Upper lobe of right lung (tissue), 1 donor: ENCODE measurements around the gene SLC38A7. TPM values are rescaled to one million over a fixed set of nuclear protein-coding genes. Genes with fewer than 3 reads are reported as not detected.

Experiments
- ATAC-seq: fragments of 200-7000 bp; cut with Tn5 transposase; one replicate; pipeline ENCODE4 v1.9.1; 2020; ENCODE audit warnings: mild to moderate bottlenecking, moderate library complexity
- DNase-seq: peaks from one replicate; pipeline ENCODE4 v3.0.0-alpha.2; 2020
- H3K27ac ChIP-seq: fragments of 200-600 bp; one replicate; pipeline ENCODE4 v1.8.0; 2022
- H3K27me3 ChIP-seq: fragments of 200-600 bp; one replicate; pipeline ENCODE4 v1.8.0; 2022; ENCODE audit warnings: mild to moderate bottlenecking
- H3K36me3 ChIP-seq: fragments of 200-600 bp; one replicate; pipeline ENCODE4 v1.8.0; 2022
- H3K4me1 ChIP-seq: fragments of 200-600 bp; one replicate; pipeline ENCODE4 v1.8.0; 2022
- H3K4me3 ChIP-seq: fragments of 200-600 bp; one replicate; pipeline ENCODE4 v1.8.0; 2022; ENCODE audit warnings: mild to moderate bottlenecking
- H3K9me3 ChIP-seq: fragments of 200-600 bp; one replicate; pipeline ENCODE4 v1.8.0; 2022
- intact Hi-C: fragments of 100-400 bp; cut with DNase I; formaldehyde crosslinking; loops from one replicate; pipeline ENCODE4 v1.11.0; 2022
- total RNA-seq: library from RNA; stranded (reverse); fragmentation: NEBNext Ultra II Directional; extraction: Animal tissue kit (Norgen Biotek cat#: 25700); gene quantifications from one replicate; pipeline ENCODE4 v1.2.1, GENCODE V29; 2021
- TF ChIP-seq, protein P1 (sequence below): fragments of 200-600 bp; IDR thresholded peaks from one replicate; pipeline ENCODE4 v1.8.0; 2022; ENCODE audit warnings: antibody characterized with exemption
- donor health status: DM: no; HTN: yes; CAD: no; lungs with severe emphysema.

SLC38A7 gene
- total RNA-seq, 1 donor from 2014 or later, result 24.1 TPM

DNA sequence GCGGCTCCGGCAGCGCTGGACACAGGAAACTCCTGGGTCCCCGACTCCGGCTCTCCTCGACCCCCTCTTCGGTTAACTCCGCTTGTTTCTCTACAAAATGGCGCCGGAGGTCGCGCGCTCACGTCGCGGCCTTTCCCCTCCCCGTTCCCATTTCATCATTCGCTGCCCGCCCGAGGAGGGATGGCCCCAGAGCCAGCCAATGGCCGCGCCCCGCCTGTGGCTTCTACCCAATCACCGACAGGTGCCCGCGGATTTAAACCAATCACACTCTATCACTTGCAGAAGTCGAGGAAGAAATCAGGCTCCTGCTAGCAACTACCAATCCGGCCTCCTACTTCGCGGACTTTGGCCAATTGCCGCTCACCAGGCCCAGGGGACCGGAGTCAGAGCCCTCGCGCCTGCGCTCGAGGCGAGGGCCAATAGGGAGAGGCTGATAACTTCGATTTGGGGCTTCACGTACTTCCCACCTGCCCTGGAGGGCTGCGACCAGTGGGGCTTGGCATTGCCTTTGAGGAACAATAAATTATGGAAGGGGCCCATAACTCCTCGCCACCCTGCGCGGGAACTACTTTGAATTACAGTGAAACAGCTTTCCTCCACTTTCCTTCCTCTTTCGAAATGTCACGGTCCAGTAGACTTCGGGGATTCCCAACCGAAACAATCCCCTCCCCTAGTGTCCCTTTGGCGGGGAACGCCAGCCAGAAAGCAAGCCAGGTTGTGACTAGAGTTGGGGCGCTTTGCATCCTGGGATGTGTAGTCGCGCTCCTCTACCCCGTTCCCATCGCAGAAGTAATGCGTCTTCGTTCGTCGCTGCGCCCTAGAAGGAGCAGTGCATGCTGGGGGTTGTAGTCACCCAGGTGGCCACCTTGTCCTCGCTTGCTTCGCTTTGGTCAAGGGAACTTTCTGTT, 54.6 kb downstream of the SLC38A7 start, which contains the start of gene CNOT1:
TSS of gene CNOT1 (minus strand) at position 94 of the 908 bp plus-strand sequence. CDS start 30,489 bp downstream, outside the sequence.
- Histone ChIP-seq H3K27me3 (no peaks in the 10 kb centered on the region), H3K27ac (peak within 1 kb of the TSS; percentile 95), H3K9me3 (no peaks in the 10 kb centered on the region), H3K36me3 (peaks cover 5% of the 10 kb centered on the region), H3K4me1 (peaks cover 22% of the 10 kb centered on the region), H3K4me3 (peak within 1 kb of the TSS; percentile 99)
- intact Hi-C loops, result no loop called here
- DNase-seq, result peak; percentile 98
- TF ChIP-seq, protein P1, sequence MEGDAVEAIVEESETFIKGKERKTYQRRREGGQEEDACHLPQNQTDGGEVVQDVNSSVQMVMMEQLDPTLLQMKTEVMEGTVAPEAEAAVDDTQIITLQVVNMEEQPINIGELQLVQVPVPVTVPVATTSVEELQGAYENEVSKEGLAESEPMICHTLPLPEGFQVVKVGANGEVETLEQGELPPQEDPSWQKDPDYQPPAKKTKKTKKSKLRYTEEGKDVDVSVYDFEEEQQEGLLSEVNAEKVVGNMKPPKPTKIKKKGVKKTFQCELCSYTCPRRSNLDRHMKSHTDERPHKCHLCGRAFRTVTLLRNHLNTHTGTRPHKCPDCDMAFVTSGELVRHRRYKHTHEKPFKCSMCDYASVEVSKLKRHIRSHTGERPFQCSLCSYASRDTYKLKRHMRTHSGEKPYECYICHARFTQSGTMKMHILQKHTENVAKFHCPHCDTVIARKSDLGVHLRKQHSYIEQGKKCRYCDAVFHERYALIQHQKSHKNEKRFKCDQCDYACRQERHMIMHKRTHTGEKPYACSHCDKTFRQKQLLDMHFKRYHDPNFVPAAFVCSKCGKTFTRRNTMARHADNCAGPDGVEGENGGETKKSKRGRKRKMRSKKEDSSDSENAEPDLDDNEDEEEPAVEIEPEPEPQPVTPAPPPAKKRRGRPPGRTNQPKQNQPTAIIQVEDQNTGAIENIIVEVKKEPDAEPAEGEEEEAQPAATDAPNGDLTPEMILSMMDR, result no peak
- ATAC-seq, result peak; percentile 95

DNA sequence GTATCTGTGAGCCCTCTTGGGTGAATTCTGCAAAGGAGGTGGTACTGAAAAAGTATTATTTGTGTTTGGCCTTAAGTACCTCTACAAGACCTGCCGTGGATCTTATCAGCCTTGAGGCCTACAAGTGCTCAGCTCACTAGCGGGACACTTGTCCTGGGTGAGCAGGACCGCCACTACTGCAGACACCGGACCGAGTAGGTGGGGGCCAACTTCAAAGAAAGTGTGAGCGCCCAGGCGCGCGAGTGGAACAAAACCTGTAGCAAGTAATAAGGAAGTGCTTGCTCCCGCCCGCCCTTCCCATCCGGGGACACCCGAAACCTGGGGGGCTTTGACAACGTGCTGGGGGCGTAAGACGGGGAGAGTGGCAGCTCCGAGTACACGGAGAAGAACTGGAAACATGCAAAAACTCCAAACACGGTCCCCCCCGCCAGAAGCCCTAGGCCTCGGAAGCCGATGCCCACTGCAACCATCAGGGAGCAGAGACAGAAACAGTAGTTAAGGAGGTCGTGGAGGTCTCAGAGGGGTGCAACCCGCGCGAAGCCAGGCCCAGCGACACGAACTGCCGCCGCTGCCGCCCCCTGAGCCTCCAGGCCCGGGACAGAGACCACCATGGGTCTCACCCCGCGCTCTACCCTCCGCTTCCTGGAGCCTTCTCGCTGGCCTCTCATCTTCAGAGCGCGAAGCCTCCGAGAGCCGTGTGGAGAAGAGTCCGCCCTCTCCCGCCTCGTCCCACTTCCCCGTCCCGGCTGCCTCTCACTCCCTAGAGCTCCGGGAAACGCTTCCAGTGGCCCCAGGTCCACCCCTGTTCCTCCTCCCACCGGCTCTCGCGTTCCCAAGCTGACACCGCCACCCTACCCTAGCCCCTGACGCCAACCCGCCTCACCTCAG, 55.5 kb downstream of the SLC38A7 start:
- intact Hi-C loops, result no loop called here
- H3K4me1 ChIP-seq, result peaks cover 22% of the 10 kb centered on the region
- ATAC-seq (peak; percentile 57), DNase-seq (peak; percentile 85)
- H3K36me3 ChIP-seq, result peaks cover 14% of the 10 kb centered on the region
- TF ChIP-seq, protein P1, result no peak
- no peaks in the 10 kb centered on the region for H3K9me3 ChIP-seq
- H3K27ac ChIP-seq, result peak overlapping the region; percentile 95
- H3K27me3 ChIP-seq, result no peaks in the 10 kb centered on the region
- peak overlapping the region; percentile 99 for H3K4me3 ChIP-seq

DNA sequence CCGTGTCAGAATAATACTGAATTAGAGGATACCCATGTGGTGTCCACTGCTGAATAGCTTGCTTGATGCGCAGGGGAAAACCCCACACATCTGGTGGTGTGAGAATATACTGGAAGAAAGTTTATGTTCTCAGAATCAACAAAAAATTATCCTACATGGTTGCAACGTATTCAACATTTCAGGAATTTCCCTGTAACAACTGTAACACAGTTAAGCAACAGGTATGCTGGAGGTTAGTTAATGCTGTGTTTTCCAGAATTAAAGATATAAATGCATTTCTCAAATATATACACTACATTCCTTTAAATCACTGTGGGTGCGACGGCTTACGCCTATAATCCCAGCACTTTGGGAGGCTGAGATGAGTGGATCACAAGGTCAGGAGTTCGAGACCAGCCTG, 60.4 kb downstream of the SLC38A7 start:
- ATAC-seq (no peak), DNase-seq (no peak)
- Histone ChIP-seq H3K9me3 (no peaks in the 10 kb centered on the region), H3K4me3 (no peak overlapping the region), H3K27ac (no peak overlapping the region), H3K27me3 (no peaks in the 10 kb centered on the region), H3K4me1 (peaks cover 22% of the 10 kb centered on the region), H3K36me3 (peaks cover 45% of the 10 kb centered on the region)
- TF ChIP-seq, protein P1, result no peak
- intact Hi-C loops, result no loop called here

DNA sequence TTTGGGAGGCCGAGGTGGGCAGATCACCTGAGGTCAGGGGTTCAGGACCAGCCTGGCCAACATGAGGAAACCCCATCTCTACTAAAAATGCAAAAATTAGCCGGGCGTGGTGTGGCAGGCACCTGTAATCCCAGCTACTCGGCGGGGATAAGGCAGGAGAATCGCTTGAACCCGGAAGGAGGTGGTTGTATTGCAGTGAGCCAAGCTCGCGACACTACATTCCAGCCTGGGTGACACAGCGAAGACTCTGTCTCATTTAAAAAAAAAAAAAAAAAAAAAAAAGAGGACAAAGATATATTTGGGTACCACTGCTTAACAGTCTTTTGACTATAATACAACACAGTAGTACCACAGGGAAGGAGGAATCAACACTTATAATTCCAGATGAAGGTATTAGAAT, 64.2 kb downstream of the SLC38A7 start:
- Histone ChIP-seq H3K27me3 (no peaks in the 10 kb centered on the region), H3K4me3 (no peak overlapping the region), H3K9me3 (no peaks in the 10 kb centered on the region), H3K27ac (no peak overlapping the region), H3K4me1 (no peaks in the 10 kb centered on the region), H3K36me3 (peaks cover 74% of the 10 kb centered on the region)
- no peak for ATAC-seq
- TF ChIP-seq, protein P1, result no peak
- intact Hi-C loops, result no loop called here
- DNase-seq, result no peak

DNA sequence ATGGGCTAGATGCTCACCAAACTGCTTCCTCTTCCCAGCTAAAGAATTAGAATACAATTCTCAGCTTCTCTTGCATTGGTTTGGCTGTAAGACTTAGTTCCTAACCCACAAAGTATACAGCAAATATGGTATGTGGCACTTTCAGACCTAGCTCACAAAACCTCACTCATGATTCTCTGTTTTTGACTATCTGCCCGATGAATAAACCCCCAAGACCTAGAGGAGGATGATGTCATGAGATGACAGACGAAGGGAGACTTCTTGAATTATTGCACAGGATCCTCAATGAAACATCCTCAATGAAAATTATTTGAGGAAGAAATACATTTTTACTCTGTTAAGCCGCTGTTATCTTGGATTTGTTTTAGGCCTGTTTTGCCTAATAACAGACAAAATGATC, 69.3 kb downstream of the SLC38A7 start:
- Histone ChIP-seq H3K36me3 (peaks cover 41% of the 10 kb centered on the region), H3K4me3 (no peak overlapping the region), H3K4me1 (no peaks in the 10 kb centered on the region), H3K27me3 (no peaks in the 10 kb centered on the region), H3K9me3 (no peaks in the 10 kb centered on the region), H3K27ac (no peak overlapping the region)
- ATAC-seq (no peak), DNase-seq (no peak)
- intact Hi-C loops, result no loop called here
- TF ChIP-seq, protein P1, result no peak

Other genes with a start within 250 kb of the SLC38A7 start
- 48.1 TPM for gene NDRG4, start 184.6 kb downstream of the SLC38A7 start, total RNA-seq
- gene SETD6, start 169.3 kb downstream of the SLC38A7 start, total RNA-seq, result 22.0 TPM
- gene CNOT1, start 54.9 kb downstream of the SLC38A7 start, total RNA-seq, result 140 TPM
- gene GOT2, start 49.5 kb upstream of the SLC38A7 start, total RNA-seq, result 51.6 TPM